Measurements from ENCODE around the gene HYAL2. TPM values are rescaled to one million over a fixed set of nuclear protein-coding genes. Genes with fewer than 3 reads are reported as not detected.

HYAL2 gene
- total and polyA plus RNA-seq, 10 of the 15 experiments (the other 5 are each of a cell fraction or from before 2014, with no cell fraction given): 0.06 to 21.8 (median 12.7) TPM

DNA sequence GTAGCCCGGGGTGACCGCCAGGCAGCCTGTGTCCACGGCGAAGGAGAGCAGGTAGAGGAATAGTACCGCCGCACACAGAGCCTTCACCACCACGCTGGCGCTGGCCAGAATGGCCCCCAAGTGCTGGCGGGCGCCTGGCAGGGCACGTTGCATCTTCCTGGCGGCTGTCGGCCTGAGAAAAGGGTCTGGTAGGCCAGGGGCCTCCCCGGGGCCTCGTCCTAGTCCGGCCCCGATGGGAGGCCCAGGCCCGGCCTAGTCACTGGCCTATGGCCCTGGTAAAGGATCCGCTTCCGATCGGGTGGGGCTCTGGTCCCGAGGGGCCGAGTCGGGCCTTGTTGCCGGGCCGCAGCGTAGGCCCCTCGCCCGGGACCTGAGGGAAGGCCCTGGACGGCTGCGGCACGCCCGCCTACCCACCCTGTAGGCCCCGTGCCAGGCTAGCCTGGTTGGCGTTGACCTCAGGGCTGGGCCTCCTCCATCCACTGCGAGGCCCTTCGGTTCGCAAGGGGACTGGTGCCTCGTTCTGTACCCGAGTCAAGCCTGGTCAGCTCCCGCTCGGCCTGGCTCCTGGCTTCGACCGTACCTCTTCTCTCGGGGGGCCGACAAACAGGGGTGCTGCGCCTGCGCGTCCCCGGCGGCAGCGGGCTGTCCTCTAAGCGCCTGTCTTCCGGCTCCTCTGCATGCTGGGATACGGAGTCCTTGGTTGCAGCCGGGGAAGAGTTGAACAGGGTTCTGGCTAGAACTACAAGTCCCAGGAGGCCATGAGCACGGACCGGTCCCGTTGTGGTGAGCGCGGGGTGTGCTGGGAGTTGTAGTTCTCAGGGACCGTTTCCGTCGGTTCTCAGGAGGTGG is 36.6 kb upstream of the HYAL2 start, which contains the start of gene TMEM115 (continued):
- TF ChIP-seq, protein P1, sequence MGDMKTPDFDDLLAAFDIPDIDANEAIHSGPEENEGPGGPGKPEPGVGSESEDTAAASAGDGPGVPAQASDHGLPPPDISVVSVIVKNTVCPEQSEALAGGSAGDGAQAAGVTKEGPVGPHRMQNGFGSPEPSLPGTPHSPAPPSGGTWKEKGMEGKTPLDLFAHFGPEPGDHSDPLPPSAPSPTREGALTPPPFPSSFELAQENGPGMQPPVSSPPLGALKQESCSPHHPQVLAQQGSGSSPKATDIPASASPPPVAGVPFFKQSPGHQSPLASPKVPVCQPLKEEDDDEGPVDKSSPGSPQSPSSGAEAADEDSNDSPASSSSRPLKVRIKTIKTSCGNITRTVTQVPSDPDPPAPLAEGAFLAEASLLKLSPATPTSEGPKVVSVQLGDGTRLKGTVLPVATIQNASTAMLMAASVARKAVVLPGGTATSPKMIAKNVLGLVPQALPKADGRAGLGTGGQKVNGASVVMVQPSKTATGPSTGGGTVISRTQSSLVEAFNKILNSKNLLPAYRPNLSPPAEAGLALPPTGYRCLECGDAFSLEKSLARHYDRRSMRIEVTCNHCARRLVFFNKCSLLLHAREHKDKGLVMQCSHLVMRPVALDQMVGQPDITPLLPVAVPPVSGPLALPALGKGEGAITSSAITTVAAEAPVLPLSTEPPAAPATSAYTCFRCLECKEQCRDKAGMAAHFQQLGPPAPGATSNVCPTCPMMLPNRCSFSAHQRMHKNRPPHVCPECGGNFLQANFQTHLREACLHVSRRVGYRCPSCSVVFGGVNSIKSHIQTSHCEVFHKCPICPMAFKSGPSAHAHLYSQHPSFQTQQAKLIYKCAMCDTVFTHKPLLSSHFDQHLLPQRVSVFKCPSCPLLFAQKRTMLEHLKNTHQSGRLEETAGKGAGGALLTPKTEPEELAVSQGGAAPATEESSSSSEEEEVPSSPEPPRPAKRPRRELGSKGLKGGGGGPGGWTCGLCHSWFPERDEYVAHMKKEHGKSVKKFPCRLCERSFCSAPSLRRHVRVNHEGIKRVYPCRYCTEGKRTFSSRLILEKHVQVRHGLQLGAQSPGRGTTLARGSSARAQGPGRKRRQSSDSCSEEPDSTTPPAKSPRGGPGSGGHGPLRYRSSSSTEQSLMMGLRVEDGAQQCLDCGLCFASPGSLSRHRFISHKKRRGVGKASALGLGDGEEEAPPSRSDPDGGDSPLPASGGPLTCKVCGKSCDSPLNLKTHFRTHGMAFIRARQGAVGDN (IDR thresholded peaks at IDR 0.05): 0 out of 2 replicates have a peak, but pooled peaks have one; percentile 18
- peak; percentile 57 for TF ChIP-seq RELA (IDR thresholded peaks at IDR 0.05; ENCODE audit: borderline replicate concordance, partially characterized antibody)

DNA sequence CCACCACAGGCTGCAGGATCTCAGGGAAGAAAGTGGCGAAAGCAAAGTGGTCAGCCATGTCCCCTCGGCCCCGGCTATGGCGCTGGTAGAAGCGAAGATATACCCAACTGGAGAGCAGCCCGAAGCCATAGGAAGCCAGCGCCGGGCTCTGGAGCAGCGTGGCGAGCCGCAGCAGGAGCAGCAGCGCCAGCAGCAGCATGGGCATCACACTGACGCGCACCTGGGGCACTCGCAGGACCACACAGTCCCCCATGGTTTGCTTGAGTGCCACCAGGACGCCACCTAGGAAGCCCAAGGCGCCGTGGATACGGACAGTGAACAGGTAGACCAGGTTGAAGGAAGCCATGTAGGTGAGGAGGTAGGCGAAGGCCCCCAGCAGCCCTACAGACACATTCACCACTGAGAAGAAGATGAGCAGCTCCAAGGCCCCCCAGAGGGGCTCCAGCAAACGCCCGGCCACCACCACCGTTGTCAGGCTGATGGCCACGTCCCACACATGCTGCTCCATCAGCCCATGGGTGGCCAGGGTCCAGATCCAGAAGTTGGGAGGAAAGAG is 35.9 kb upstream of the HYAL2 start:
- no peak for TF ChIP-seq KAT2A (conservative IDR thresholded peaks at IDR 0.05; ENCODE audit: control insufficient read depth, low read depth, low read length)
- TF ChIP-seq, protein P2, sequence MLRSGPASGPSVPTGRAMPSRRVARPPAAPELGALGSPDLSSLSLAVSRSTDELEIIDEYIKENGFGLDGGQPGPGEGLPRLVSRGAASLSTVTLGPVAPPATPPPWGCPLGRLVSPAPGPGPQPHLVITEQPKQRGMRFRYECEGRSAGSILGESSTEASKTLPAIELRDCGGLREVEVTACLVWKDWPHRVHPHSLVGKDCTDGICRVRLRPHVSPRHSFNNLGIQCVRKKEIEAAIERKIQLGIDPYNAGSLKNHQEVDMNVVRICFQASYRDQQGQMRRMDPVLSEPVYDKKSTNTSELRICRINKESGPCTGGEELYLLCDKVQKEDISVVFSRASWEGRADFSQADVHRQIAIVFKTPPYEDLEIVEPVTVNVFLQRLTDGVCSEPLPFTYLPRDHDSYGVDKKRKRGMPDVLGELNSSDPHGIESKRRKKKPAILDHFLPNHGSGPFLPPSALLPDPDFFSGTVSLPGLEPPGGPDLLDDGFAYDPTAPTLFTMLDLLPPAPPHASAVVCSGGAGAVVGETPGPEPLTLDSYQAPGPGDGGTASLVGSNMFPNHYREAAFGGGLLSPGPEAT (IDR thresholded peaks at IDR 0.05; ENCODE audit: low read depth): no peak
- TF ChIP-seq ESRRA (IDR thresholded peaks at IDR 0.05; ENCODE audit: low read length): no peak
- no peak for TF ChIP-seq EZH2 (IDR thresholded peaks at IDR 0.05; ENCODE audit: borderline replicate concordance, control insufficient read depth, low read depth, low read length)
- no peak for TF ChIP-seq SREBF2 (IDR thresholded peaks at IDR 0.05; ENCODE audit: low read length)
- no peak for TF ChIP-seq TARDBP (IDR thresholded peaks at IDR 0.05; ENCODE audit: borderline replicate concordance)
- no peak for TF ChIP-seq SP1 (IDR thresholded peaks at IDR 0.05; ENCODE audit: low read depth, low read length)
- TF ChIP-seq MTA3 (IDR thresholded peaks at IDR 0.05; ENCODE audit: borderline replicate concordance, low read length): no peak
- TF ChIP-seq, protein P3, sequence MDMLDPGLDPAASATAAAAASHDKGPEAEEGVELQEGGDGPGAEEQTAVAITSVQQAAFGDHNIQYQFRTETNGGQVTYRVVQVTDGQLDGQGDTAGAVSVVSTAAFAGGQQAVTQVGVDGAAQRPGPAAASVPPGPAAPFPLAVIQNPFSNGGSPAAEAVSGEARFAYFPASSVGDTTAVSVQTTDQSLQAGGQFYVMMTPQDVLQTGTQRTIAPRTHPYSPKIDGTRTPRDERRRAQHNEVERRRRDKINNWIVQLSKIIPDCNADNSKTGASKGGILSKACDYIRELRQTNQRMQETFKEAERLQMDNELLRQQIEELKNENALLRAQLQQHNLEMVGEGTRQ (IDR thresholded peaks at IDR 0.05; ENCODE audit: borderline replicate concordance, low read depth, low read length): no peak
- WGBS (ENCODE audit: insufficient coverage, insufficient replicate concordance, low lambda C conversion rate, missing lambda C conversion rate): 51% methylated on average over 24 of the region's 24 CpGs
- no TSS peak for BruUV-seq (replicated peaks)
- Histone ChIP-seq H3K9me3 (replicated peaks; ENCODE audit: control insufficient read depth, insufficient read depth, low read length) (no peaks in the 10 kb centered on the region), H3K9ac (ENCODE audit: control insufficient read depth, insufficient read depth, low read length) (peak overlapping the region; percentile 85), H3K4me1 (ENCODE audit: control insufficient read depth, insufficient read depth, low read length) (peaks cover 18% of the 10 kb centered on the region), H3K36me3 (ENCODE audit: control insufficient read depth in 2 of 2, insufficient read depth in 2 of 2, low read length in 1 of 2) (peaks cover 6 to 21% of the 10 kb centered on the region in 2 experiments; a peak in 2 of 4 replicates), H3K4me3 (peak overlapping the region; percentile 78), H3K27ac (ENCODE audit: control insufficient read depth, insufficient read depth) (peak overlapping the region; percentile 63), H3K79me2 (ENCODE audit: control insufficient read depth, insufficient read depth, low read length) (peaks cover 33% of the 10 kb centered on the region), H3K4me2 (ENCODE audit: control insufficient read depth, insufficient read depth) (peak overlapping the region; percentile 97), H3K27me3 (replicated peaks in 1 of 2; ENCODE audit: control insufficient read depth in 2 of 2, insufficient read depth in 2 of 2, low read length in 1 of 2) (no peaks in the 10 kb centered on the region), H2AFZ (ENCODE audit: control insufficient read depth, low read depth, low read length) (no peak overlapping the region), H4K20me1 (ENCODE audit: control insufficient read depth, insufficient read depth) (peaks cover 2% of the 10 kb centered on the region; the same call in 1 of the 2 replicates)
- CTCF ChIA-PET: interaction anchor here (2.9 kb wide), 1 partner anchor 10 kb away, joined by 22 read pairs; no protein-coding TSS in a partner anchor
- RAD21 ChIA-PET (ENCODE audit: unreplicated experiment): no interaction called here
- POLR2A ChIA-PET: interaction anchor here (2.5 kb wide), 1 partner anchor 21 kb away, joined by 8 read pairs; no protein-coding TSS in a partner anchor
- FAIRE-seq (no peak), ATAC-seq (no peak), DNase-seq (ENCODE audit: low read depth, low spot score) (no peak)
- intact Hi-C loops (cut with micrococcal nuclease; ENCODE audit: unreplicated experiment) (no loop called here), in situ Hi-C loops (cut with MboI) (loop anchor here (10.0 kb wide), 1 partner anchor 1026 kb away; the partner anchor contains the start of gene MANF)
- SMC1A ChIA-PET (ENCODE audit: uncharacterized antibody, unreplicated experiment): no interaction called here
